ENCODE results near the gene AKR1C1.
"Not testable (repeated sequence)": the region's sequence is repeated elsewhere in the genome, so short reads cannot be mapped to it uniquely, and the experiment has no call there.

Gene AKR1C1

GRCh38 chr10:4984223-4984622 is 21.0 kb downstream of the AKR1C1 start:
- TF ChIP-seq CTCF (conservative IDR thresholded peaks at IDR 0.05), result no peak
- no peak overlapping the region; the same call in 1 of the 2 replicates for H3K27ac ChIP-seq

GRCh38 chr10:4984971-4985594 is 21.9 kb downstream of the AKR1C1 start:
- H3K27ac ChIP-seq, result no peak overlapping the region
- TF ChIP-seq CTCF (conservative IDR thresholded peaks at IDR 0.05), result no peak

- not testable (repeated sequence) for H3K27ac ChIP-seq
These were observed 24.9 kb downstream of the AKR1C1 start for GRCh38 chr10:4988000-4988641.

GRCh38 chr10:4990217-4990616 is 27.0 kb downstream of the AKR1C1 start:
- H3K27ac ChIP-seq, result no peak overlapping the region
- TF ChIP-seq CTCF (conservative IDR thresholded peaks at IDR 0.05), result no peak

- H3K27ac ChIP-seq, result not testable (repeated sequence)
These were observed 28.2 kb downstream of the AKR1C1 start for GRCh38 chr10:4991463-4991862.

- not testable (repeated sequence) for H3K27ac ChIP-seq
These were observed 29.3 kb downstream of the AKR1C1 start for GRCh38 chr10:4992564-4992963.

GRCh38 chr10:4994260-4994659 is 31.0 kb downstream of the AKR1C1 start:
- H3K27ac ChIP-seq, result not testable (repeated sequence)

- TF ChIP-seq CTCF (conservative IDR thresholded peaks at IDR 0.05), result no peak
- H3K27ac ChIP-seq, result no peak overlapping the region
These were observed 35.5 kb downstream of the AKR1C1 start for GRCh38 chr10:4998671-4999070.

GRCh38 chr10:5002013-5002727 is 39.0 kb downstream of the AKR1C1 start:
- no peak overlapping the region for H3K27ac ChIP-seq
- no peak for TF ChIP-seq CTCF (conservative IDR thresholded peaks at IDR 0.05)

GRCh38 chr10:5003127-5004029 is 40.2 kb downstream of the AKR1C1 start, which contains the start of gene AKR1C2:
TSS of gene AKR1C2 (minus strand) at chr10:5003857. CDS start at chr10:5003835, 22 bp downstream.
- not testable (repeated sequence) for H3K27ac ChIP-seq

- not testable (repeated sequence) for H3K27ac ChIP-seq
These were observed 40.8 kb downstream of the AKR1C1 start for GRCh38 chr10:5004030-5004385.

GRCh38 chr10:5004501-5004900 is 41.3 kb downstream of the AKR1C1 start:
- H3K27ac ChIP-seq, result not testable (repeated sequence)

GRCh38 chr10:5008857-5009548 is 45.8 kb downstream of the AKR1C1 start:
- H3K27ac ChIP-seq, result not testable (repeated sequence)
